RPMI7951 (cell line): Measurements from ENCODE around the gene TOB2. TPM values are rescaled to one million over a fixed set of nuclear protein-coding genes. Genes with fewer than 3 reads are reported as not detected.

Experiments used
- DNase-seq: peaks from one replicate; pipeline ENCODE4 v3.0.0-alpha.2; 2012; ENCODE audit warnings: low read depth
- total RNA-seq: library from RNA; depleted of rRNA; stranded (reverse); fragments of >200 nt; shearing (Covaris generic); gene quantifications from 2 replicates; pipeline ENCODE4 v1.2.3, GENCODE V29; 2014; rRNA removed

The TOB2 gene
- total RNA-seq, 1 experiment from 2014 or later, result 14.2 TPM

DNA sequence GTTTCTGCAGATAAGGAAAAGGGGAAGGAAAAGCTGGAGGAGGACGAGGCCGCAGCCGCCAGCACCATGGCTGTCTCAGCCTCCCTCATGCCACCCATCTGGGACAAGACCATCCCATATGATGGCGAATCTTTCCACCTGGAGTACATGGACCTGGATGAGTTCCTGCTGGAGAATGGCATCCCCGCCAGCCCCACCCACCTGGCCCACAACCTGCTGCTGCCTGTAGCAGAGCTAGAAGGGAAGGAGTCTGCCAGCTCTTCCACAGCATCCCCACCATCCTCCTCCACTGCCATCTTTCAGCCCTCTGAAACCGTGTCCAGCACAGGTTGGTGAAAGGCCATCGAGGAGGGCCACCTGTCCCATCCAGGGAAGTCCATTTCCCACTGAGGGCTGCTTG, 59.3 kb downstream of the TOB2 start:
- no peak for DNase-seq

DNA sequence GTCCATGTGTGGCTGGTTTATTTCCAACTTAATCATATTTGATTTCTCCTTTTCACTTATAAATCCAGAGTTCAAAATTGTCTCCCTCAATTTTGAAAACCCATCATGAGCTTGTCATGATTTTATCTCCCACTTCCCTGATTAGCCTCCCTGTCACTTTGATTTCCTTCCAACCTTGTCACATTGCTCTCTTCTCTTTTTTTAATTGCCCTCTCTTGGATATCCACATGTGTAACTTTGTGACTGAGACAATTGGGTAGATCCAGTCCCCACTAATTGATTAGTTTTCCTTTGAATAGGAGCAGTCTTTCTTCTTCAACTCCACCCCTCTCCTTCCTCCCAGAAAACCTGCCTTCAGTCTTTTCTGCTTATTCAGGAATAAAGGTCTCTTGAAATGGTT, 62.5 kb downstream of the TOB2 start:
- DNase-seq, result no peak

Other genes starting within 250 kb of the TOB2 start
- 14.7 and 15.4 TPM in 2 replicates for gene L3MBTL2, start 241.5 kb downstream of the TOB2 start, total RNA-seq
- gene CHADL, start 205.9 kb downstream of the TOB2 start, total RNA-seq, result 0.29 TPM in 1 of 2 replicates, not detected in the other
- 68.4 and 72.0 TPM in 2 replicates for gene RANGAP1, start 160.6 kb downstream of the TOB2 start, total RNA-seq
- gene ZC3H7B, start 145.3 kb downstream of the TOB2 start, total RNA-seq, result 19.6 and 22.0 TPM in 2 replicates
- 8.8 and 13.0 TPM in 2 replicates for gene TEF, start 64.9 kb downstream of the TOB2 start, total RNA-seq
- gene PHF5A, start 21.9 kb upstream of the TOB2 start, total RNA-seq, result 55.6 and 59.7 TPM in 2 replicates
- gene ACO2, start 22.3 kb upstream of the TOB2 start, total RNA-seq, result 38.5 and 43.7 TPM in 2 replicates
- gene POLR3H, start 97.7 kb upstream of the TOB2 start, total RNA-seq, result 11.5 and 14.0 TPM in 2 replicates
- gene CSDC2, start 114.2 kb upstream of the TOB2 start, total RNA-seq, result not detected in 2 replicates
- 24.2 and 25.9 TPM in 2 replicates for gene PMM1, start 143.0 kb upstream of the TOB2 start, total RNA-seq
- gene DESI1, start 174.2 kb upstream of the TOB2 start, total RNA-seq, result 14.1 and 24.3 TPM in 2 replicates
- gene XRCC6, start 174.5 kb upstream of the TOB2 start, total RNA-seq, result 369 and 407 TPM in 2 replicates
- gene SNU13, start 242.1 kb upstream of the TOB2 start, total RNA-seq, result 153 and 175 TPM in 2 replicates